CD4-positive, alpha-beta T cell treated with Interleukin-15 for 1 hour (primary cell): Measurements from ENCODE around the gene CXCL12.

Experiments used
- DNase-seq: peaks from one replicate; pipeline ENCODE4 v3.0.0-alpha.2; 2020

Gene CXCL12

GRCh38 chr10:44398747-44399658 lies 14.1 kb upstream of the CXCL12 start:
- DNase-seq = no peak

- DNase-seq = no peak
Observed at GRCh38 chr10:44398271-44398670, 13.4 kb upstream of the CXCL12 start.

- no peak for DNase-seq
Observed at GRCh38 chr10:44397476-44398225, 12.8 kb upstream of the CXCL12 start.

GRCh38 chr10:44396671-44397191 lies 11.8 kb upstream of the CXCL12 start:
- DNase-seq = no peak

GRCh38 chr10:44395902-44396670 lies 11.2 kb upstream of the CXCL12 start:
- DNase-seq = no peak

- no peak for DNase-seq
Observed at GRCh38 chr10:44395396-44395795, 10.5 kb upstream of the CXCL12 start.

- DNase-seq = no peak
Observed at GRCh38 chr10:44394696-44395381, 9.9 kb upstream of the CXCL12 start.

GRCh38 chr10:44393834-44394547 lies 9.1 kb upstream of the CXCL12 start:
- no peak for DNase-seq

- no peak for DNase-seq
Observed at GRCh38 chr10:44393051-44393630, 8.2 kb upstream of the CXCL12 start.

- DNase-seq = no peak
Observed at GRCh38 chr10:44392420-44392819, 7.5 kb upstream of the CXCL12 start.

- DNase-seq = no peak
Observed at GRCh38 chr10:44391981-44392380, 7.1 kb upstream of the CXCL12 start.

GRCh38 chr10:44390585-44391072 lies 5.7 kb upstream of the CXCL12 start:
- DNase-seq = no peak

- DNase-seq = no peak
Observed at GRCh38 chr10:44389556-44389955, 4.7 kb upstream of the CXCL12 start.

- DNase-seq = no peak
Observed at GRCh38 chr10:44389150-44389549, 4.3 kb upstream of the CXCL12 start.

- DNase-seq = no peak
Observed at GRCh38 chr10:44388641-44389040, 3.7 kb upstream of the CXCL12 start.

- DNase-seq = no peak
Observed at GRCh38 chr10:44387853-44388251, 3.0 kb upstream of the CXCL12 start.

GRCh38 chr10:44386546-44387052 lies 1.7 kb upstream of the CXCL12 start:
- no peak for DNase-seq

GRCh38 chr10:44385696-44386441 lies 972 bp upstream of the CXCL12 start:
- DNase-seq = no peak

GRCh38 chr10:44384601-44385025 lies 284 bp downstream of the CXCL12 start:
- no peak for DNase-seq
